ENCODE data around the gene PHLPP2.
"Not testable (repeated sequence)": the region's sequence is repeated elsewhere in the genome, so short reads cannot be mapped to it uniquely, and the experiment has no call there.

The PHLPP2 gene

GRCh38 chr16:71618429-71618828 is 106.1 kb downstream of the PHLPP2 start:
- DNase-seq: no peak

- DNase-seq: not testable (repeated sequence)
Observed at GRCh38 chr16:71614956-71615355, 109.5 kb downstream of the PHLPP2 start.

GRCh38 chr16:71610936-71611871 is 113.3 kb downstream of the PHLPP2 start:
- peak; percentile 32 to 68 (median 41) for DNase-seq

- DNase-seq: no peak
Observed at GRCh38 chr16:71610447-71610846, 114.1 kb downstream of the PHLPP2 start.

GRCh38 chr16:71609066-71609465 is 115.4 kb downstream of the PHLPP2 start:
- DNase-seq: no peak

- no peak for DNase-seq
Observed at GRCh38 chr16:71600822-71601221, 123.7 kb downstream of the PHLPP2 start.

- not testable (repeated sequence) for DNase-seq
Observed at GRCh38 chr16:71598426-71598825, 126.1 kb downstream of the PHLPP2 start.

- DNase-seq: not testable (repeated sequence)
Observed at GRCh38 chr16:71595340-71595826, 129.1 kb downstream of the PHLPP2 start.
